ENCODE results near the gene MRPL11. TPM values are rescaled to one million over a fixed set of nuclear protein-coding genes. Genes with fewer than 3 reads are reported as not detected.

Gene MRPL11
- total and polyA plus RNA-seq, 2 experiments from 2014 or later, result 57.1 to 60.6 TPM

DNA sequence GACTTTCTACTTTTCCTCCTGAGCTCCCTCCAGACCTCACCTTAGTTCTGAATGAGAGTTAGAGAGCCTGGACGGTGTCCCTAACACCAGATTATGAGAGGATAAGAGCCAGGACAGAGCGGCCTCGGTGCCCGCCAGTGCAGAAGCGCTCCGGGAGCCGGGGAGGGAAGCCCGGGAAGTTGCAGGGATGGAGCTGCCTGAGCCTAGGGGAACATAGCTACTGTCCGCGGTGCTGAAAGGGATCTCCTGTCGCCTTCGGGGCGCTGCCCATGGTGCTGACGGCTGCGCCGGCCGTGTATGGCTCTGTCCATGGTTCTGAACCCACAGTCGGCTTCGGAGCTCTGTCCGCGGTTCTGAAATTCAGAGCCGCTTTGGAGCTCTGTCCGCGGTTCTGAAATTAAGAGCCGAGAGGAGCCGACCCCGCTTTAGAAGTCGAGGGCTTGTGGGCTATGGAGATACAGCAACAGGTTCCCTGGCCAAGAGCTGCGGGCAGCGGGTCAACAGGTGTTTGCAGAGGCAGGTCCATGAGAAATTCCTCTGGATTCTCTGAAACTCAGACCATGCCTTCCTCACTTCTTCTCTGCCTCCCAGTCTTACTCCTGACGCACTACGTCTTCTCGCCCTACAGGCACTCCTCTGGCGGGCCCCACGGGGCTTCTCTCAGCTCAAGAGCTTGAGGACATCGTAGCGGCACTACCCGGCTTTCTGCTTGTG is 17.0 kb downstream of the MRPL11 start:
- H3K79me2 ChIP-seq, result no peaks in the 10 kb centered on the region
- no peaks in the 10 kb centered on the region for H3K9me2 ChIP-seq (replicated peaks; ENCODE audit: insufficient read depth)
- H3K36me3 ChIP-seq (replicated peaks; ENCODE audit: insufficient read depth, low read depth), result no peaks in the 10 kb centered on the region
- no peaks in the 10 kb centered on the region for H3K9me3 ChIP-seq (ENCODE audit: low read depth)
- H3K4me1 ChIP-seq (ENCODE audit: insufficient read depth), result no peaks in the 10 kb centered on the region
- H2AFZ ChIP-seq, result no peak overlapping the region
- H3K4me2 ChIP-seq, result no peak overlapping the region
- peak; percentile 97 for DNase-seq (ENCODE audit: low spot score)
- H3K27ac ChIP-seq, result no peak overlapping the region
- WGBS (ENCODE audit: low lambda C conversion rate, missing lambda C conversion rate), result 17% methylated on average over 38 of the region's 38 CpGs
- H3K4me3 ChIP-seq, result no peak overlapping the region
- no peaks in the 10 kb centered on the region for H4K20me1 ChIP-seq (ENCODE audit: insufficient read depth, poor library complexity, severe bottlenecking)
- H3K27me3 ChIP-seq, result peaks cover 29% of the 10 kb centered on the region
- TF ChIP-seq EZH2phosphoT487 (IDR thresholded peaks at IDR 0.05; ENCODE audit: low read depth, severe bottlenecking, unreplicated experiment) (no peak), EZH2 (IDR thresholded peaks at IDR 0.05; ENCODE audit: borderline replicate concordance) (no peak)
- TF ChIP-seq, protein P1, sequence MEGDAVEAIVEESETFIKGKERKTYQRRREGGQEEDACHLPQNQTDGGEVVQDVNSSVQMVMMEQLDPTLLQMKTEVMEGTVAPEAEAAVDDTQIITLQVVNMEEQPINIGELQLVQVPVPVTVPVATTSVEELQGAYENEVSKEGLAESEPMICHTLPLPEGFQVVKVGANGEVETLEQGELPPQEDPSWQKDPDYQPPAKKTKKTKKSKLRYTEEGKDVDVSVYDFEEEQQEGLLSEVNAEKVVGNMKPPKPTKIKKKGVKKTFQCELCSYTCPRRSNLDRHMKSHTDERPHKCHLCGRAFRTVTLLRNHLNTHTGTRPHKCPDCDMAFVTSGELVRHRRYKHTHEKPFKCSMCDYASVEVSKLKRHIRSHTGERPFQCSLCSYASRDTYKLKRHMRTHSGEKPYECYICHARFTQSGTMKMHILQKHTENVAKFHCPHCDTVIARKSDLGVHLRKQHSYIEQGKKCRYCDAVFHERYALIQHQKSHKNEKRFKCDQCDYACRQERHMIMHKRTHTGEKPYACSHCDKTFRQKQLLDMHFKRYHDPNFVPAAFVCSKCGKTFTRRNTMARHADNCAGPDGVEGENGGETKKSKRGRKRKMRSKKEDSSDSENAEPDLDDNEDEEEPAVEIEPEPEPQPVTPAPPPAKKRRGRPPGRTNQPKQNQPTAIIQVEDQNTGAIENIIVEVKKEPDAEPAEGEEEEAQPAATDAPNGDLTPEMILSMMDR (IDR thresholded peaks at IDR 0.05; ENCODE audit: poor library complexity), result no peak

DNA sequence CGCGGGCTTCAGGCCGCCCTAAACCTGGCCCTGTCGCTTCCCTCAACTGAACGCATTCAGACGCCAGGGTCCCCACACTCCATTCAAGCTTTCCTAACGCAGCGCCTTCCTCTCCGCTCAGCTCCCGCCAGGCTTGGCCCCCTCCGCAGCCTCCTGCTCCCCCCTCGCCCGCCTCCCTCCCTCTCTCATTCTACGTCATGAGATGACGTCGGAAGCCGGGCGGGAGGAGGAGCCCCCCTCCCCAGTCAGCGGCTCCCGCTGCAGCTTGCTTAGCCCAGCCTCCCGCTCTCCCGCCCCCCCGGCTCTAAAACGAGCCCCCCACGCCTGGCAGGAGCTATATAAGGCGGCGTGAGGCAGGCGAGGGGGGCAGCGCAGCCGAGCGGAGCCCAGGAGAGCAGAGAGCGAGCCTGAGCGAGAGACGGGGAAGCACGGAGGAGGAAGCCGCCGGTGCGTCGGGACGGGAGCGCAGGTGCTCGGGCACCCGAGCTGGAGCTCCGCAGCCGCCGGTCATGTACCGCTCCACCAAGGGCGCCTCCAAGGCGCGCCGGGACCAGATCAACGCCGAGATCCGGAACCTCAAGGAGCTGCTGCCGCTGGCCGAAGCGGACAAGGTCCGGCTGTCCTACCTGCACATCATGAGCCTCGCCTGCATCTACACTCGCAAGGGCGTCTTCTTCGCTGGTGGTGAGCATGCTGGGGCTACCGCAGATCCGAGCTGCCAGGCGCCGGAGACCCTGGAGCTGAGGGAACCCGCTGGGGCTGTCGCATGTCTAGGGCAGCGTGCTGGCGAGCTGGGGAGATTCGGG is 17.8 kb downstream of the MRPL11 start, which contains the start of gene NPAS4:
TSS of gene NPAS4 (plus strand) at position 365 of the 806 bp plus-strand sequence. CDS start at position 510, 145 bp downstream.
- no peaks in the 10 kb centered on the region for H3K79me2 ChIP-seq
- H2AFZ ChIP-seq, result no peak within 1 kb of the TSS
- no peaks in the 10 kb centered on the region for H3K9me2 ChIP-seq (replicated peaks; ENCODE audit: insufficient read depth)
- no peak within 1 kb of the TSS for H3K27ac ChIP-seq
- no peak within 1 kb of the TSS for H3K4me2 ChIP-seq
- no peak within 1 kb of the TSS for H3K4me3 ChIP-seq
- TF ChIP-seq EZH2 (IDR thresholded peaks at IDR 0.05; ENCODE audit: borderline replicate concordance), result peak; percentile 67
- no peak for TF ChIP-seq EZH2phosphoT487 (IDR thresholded peaks at IDR 0.05; ENCODE audit: low read depth, severe bottlenecking, unreplicated experiment)
- WGBS (ENCODE audit: low lambda C conversion rate, missing lambda C conversion rate), result 7% methylated on average over 46 of the region's 71 CpGs
- H4K20me1 ChIP-seq (ENCODE audit: insufficient read depth, poor library complexity, severe bottlenecking), result no peaks in the 10 kb centered on the region
- peaks cover 31% of the 10 kb centered on the region for H3K27me3 ChIP-seq
- H3K4me1 ChIP-seq (ENCODE audit: insufficient read depth), result no peaks in the 10 kb centered on the region
- no peaks in the 10 kb centered on the region for H3K36me3 ChIP-seq (replicated peaks; ENCODE audit: insufficient read depth, low read depth)
- H3K9me3 ChIP-seq (ENCODE audit: low read depth), result no peaks in the 10 kb centered on the region
- DNase-seq (ENCODE audit: low spot score), result no peak

DNA sequence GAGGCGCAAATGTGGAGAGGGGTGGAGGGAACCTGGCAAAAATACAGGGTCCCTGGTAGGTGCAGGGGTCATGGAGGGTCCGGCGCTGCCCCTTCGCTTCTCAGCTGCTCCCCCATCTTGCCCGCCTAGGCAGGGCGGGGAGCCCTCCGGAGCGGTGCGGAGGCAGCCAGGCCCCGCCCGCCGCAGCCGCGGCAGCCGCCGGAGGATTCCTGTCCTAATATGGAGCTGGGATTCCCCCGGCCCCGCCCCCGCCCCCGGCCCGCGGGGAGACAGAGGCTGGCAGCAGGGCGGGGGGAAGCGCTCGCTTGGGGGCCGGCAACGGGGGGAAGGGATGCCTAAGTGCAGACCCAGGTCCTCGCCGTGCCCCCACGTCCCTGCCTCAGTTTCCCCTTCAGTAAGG is 18.8 kb downstream of the MRPL11 start:
- H3K9me3 ChIP-seq (ENCODE audit: low read depth), result no peaks in the 10 kb centered on the region
- peaks cover 38% of the 10 kb centered on the region for H3K27me3 ChIP-seq
- TF ChIP-seq, protein P1 (IDR thresholded peaks at IDR 0.05; ENCODE audit: poor library complexity), result no peak
- TF ChIP-seq EZH2 (IDR thresholded peaks at IDR 0.05; ENCODE audit: borderline replicate concordance), result no peak
- H3K9me2 ChIP-seq (replicated peaks; ENCODE audit: insufficient read depth), result no peaks in the 10 kb centered on the region
- no peaks in the 10 kb centered on the region for H3K79me2 ChIP-seq
- H3K27ac ChIP-seq, result no peak overlapping the region
- DNase-seq (ENCODE audit: low spot score), result no peak
- H4K20me1 ChIP-seq (ENCODE audit: insufficient read depth, poor library complexity, severe bottlenecking), result no peaks in the 10 kb centered on the region
- no peaks in the 10 kb centered on the region for H3K4me1 ChIP-seq (ENCODE audit: insufficient read depth)
- H3K4me3 ChIP-seq, result no peak overlapping the region
- no peak overlapping the region for H2AFZ ChIP-seq
- 3% methylated on average over 15 of the region's 30 CpGs for WGBS (ENCODE audit: low lambda C conversion rate, missing lambda C conversion rate)
- no peak overlapping the region for H3K4me2 ChIP-seq
- no peaks in the 10 kb centered on the region for H3K36me3 ChIP-seq (replicated peaks; ENCODE audit: insufficient read depth, low read depth)

DNA sequence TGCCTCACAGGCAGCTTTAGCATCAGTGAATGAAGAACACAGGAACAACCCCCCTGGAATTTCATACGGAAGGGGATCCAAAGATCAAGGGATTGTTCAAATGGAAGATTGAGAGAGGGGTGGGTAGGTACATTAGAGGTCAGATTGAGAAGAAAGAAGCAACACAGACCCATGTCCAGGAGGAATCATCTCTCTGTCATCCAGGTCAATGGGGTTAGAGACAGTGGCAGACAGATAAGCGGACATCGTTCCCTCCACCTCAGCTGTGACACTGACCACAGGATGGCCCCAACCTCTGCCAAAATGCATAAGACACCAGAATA is 19.7 kb downstream of the MRPL11 start:
- Histone ChIP-seq H3K36me3 (replicated peaks; ENCODE audit: insufficient read depth, low read depth) (no peaks in the 10 kb centered on the region), H4K20me1 (ENCODE audit: insufficient read depth, poor library complexity, severe bottlenecking) (no peaks in the 10 kb centered on the region), H2AFZ (no peak overlapping the region), H3K79me2 (no peaks in the 10 kb centered on the region), H3K27me3 (peaks cover 47% of the 10 kb centered on the region), H3K4me3 (no peak overlapping the region), H3K4me1 (ENCODE audit: insufficient read depth) (no peaks in the 10 kb centered on the region), H3K9me3 (ENCODE audit: low read depth) (no peaks in the 10 kb centered on the region), H3K4me2 (no peak overlapping the region), H3K9me2 (replicated peaks; ENCODE audit: insufficient read depth) (no peaks in the 10 kb centered on the region), H3K27ac (no peak overlapping the region)
- 67% methylated on average over 3 of the region's 3 CpGs for WGBS (ENCODE audit: low lambda C conversion rate, missing lambda C conversion rate)
- TF ChIP-seq, protein P1 (IDR thresholded peaks at IDR 0.05; ENCODE audit: poor library complexity), result no peak
- TF ChIP-seq EZH2phosphoT487 (IDR thresholded peaks at IDR 0.05; ENCODE audit: low read depth, severe bottlenecking, unreplicated experiment) (no peak), EZH2 (IDR thresholded peaks at IDR 0.05; ENCODE audit: borderline replicate concordance) (no peak)
- no peak for DNase-seq (ENCODE audit: low spot score)
